NCI-H2081 treated with DMSO at 0.1 percent for 48 hours (cell line): Measurements from ENCODE around the gene SMC6.

ENCODE experiments used
- DNase-seq: peaks from one replicate; lab custom pipeline; 2025; lab: John Stamatoyannopoulos, UW

SMC6 gene

GRCh38 chr2:17710547-17711248 is 42.9 kb downstream of the SMC6 start:
- no peak for DNase-seq

GRCh38 chr2:17709897-17710296 is 43.7 kb downstream of the SMC6 start:
- DNase-seq, result no peak

- DNase-seq, result no peak
These were observed 45.1 kb downstream of the SMC6 start for GRCh38 chr2:17708501-17708900.

GRCh38 chr2:17706845-17707244 is 46.8 kb downstream of the SMC6 start:
- DNase-seq, result no peak

- no peak for DNase-seq
These were observed 62.8 kb downstream of the SMC6 start for GRCh38 chr2:17690776-17691175.

- DNase-seq, result no peak
These were observed 64.6 kb downstream of the SMC6 start for GRCh38 chr2:17689010-17689409.

GRCh38 chr2:17688600-17688999 is 65.0 kb downstream of the SMC6 start:
- DNase-seq, result no peak

- no peak for DNase-seq
These were observed 69.6 kb downstream of the SMC6 start for GRCh38 chr2:17683981-17684380.

GRCh38 chr2:17682098-17682857 is 71.3 kb downstream of the SMC6 start:
- no peak for DNase-seq

GRCh38 chr2:17680119-17680518 is 73.5 kb downstream of the SMC6 start:
- DNase-seq, result no peak

GRCh38 chr2:17674817-17675216 is 78.8 kb downstream of the SMC6 start:
- no peak for DNase-seq

- no peak for DNase-seq
These were observed 80.9 kb downstream of the SMC6 start for GRCh38 chr2:17672583-17673317.

GRCh38 chr2:17667898-17668297 is 85.7 kb downstream of the SMC6 start:
- DNase-seq, result no peak

GRCh38 chr2:17664534-17664933 is 89.1 kb downstream of the SMC6 start:
- DNase-seq, result no peak

- no peak for DNase-seq
These were observed 90.9 kb downstream of the SMC6 start for GRCh38 chr2:17662723-17663122.

GRCh38 chr2:17661460-17661859 is 92.2 kb downstream of the SMC6 start:
- DNase-seq, result no peak

GRCh38 chr2:17660219-17660618 is 93.4 kb downstream of the SMC6 start:
- DNase-seq, result no peak

- no peak for DNase-seq
These were observed 95.3 kb downstream of the SMC6 start for GRCh38 chr2:17658251-17658843.

GRCh38 chr2:17657759-17658158 is 95.9 kb downstream of the SMC6 start:
- no peak for DNase-seq

GRCh38 chr2:17652681-17653394 is 100.8 kb downstream of the SMC6 start:
- no peak for DNase-seq

GRCh38 chr2:17649026-17649425 is 104.6 kb downstream of the SMC6 start:
- DNase-seq, result no peak

- DNase-seq, result no peak
These were observed 105.0 kb downstream of the SMC6 start for GRCh38 chr2:17648581-17648980.
